GM19452 (cell line): Measurements from ENCODE around the gene MLC1.
A peak's percentile ranks its signal among the peaks of the same experiment; 100 is the strongest.

ENCODE experiments used
- ATAC-seq: cut with Tn5 transposase; IDR thresholded peaks from one replicate; pipeline ENCODE4 v1.9.1; 2021; ENCODE audit not compliant: unreplicated experiment

MLC1 gene

DNA sequence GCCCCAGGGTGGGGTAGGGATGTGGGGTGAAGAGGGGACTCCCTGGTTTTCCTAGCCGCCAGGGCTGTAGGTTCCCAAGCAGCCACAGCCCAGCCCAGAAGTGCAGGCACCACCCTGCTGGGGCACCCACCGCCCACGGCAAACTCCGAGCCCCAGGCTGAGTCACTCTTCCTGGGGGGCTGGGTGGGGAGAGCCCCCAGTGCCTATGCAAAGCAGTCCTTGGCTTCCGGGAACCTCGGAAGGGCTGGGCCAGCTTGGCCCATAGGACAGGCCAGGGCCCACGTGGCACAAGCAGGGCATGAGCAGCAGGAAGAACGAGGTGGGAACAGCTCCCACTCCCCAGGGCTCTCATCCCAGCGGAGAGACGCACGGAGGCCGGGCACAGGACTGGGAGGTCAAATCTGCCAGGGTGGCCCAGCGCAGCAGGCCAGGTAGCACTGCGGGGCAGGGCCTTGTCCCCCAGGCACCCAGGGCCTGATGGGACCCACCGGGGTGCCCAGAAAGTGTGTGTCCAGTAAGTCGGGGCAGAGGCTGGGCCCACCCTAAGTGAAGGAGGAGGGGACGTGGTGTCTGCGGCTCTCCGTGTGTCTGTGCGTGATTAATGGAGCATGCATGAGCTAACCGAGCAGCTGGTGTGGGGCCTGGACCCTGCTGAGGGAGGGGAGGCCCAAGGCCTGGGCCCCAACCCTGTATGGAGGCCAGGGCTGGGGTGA, 68.1 kb downstream of the MLC1 start:
- peak; percentile 66 for ATAC-seq

DNA sequence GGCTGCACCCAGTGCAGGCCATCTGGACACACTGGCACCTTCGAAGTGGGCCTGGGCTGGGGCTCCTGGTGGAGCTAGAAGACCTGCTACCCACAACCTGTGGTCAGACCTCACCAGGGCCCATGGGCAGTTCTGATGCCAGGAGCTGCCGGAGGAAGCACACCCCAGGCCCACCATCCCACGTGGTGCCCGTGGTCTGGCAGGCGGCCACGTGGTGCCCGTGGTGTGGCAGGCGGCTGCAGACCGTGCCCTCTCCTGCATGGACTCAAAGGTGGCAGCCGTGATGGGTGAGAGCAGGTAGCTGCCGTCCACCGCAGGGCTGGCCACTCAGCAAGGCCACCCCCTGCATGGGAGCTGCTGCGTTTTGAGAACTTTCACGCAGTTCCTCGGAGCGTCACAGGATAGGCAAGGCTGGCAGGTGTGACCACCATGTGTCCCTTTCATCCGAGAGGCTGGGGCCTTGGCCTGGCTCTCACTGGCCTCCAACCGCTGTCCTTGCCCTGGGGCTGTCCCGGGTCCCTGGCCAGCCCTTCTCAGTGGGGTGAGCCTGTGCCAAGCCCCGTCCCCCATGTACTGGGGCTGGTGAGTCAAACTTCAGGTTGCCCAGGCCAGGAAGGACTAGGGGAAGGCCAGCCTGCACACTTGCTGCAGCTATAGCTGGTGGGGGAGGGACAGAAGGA, 68.8 kb downstream of the MLC1 start:
- no peak for ATAC-seq

DNA sequence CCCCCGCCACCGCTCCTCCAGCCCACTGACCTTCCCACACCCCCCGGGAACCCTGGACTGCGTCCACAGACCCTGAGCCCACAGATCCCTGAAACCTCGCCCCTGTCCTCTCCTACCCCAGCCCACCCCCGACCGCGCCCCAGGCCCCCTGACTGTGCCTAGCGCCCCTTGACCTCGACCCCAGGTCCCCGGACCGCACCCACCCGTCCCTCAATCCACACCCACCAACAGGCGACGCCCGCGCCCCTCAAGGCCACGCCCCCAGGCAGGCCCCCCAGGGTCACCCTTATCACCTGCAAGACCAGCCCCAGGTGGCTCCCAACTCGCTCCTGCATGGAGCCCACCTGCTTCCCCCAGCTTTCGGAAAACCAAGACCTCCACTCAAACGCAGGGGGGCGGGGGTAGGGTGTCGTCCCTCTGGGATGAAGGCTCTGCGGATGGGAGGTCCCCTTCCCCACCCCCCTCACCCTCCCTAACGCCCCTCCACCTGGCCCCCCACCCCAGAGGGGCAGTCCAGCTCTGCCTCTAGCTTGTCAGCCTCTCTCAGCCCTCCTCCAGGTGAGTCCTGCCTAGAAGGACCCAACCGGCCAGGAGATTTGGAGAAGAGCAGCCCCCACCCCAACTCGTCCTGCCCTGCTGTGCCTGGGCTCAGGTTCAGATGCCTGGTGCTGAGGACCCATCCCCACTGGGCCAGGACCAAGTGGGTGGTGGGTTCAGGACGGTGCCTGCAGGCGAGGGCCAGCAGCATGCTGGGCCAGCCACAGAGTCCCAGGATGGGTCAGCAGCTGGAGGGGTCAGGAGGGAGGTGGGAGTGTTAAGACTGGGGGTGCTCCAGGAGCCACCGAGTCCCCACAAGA, 69.5 kb downstream of the MLC1 start:
- ATAC-seq: no peak

DNA sequence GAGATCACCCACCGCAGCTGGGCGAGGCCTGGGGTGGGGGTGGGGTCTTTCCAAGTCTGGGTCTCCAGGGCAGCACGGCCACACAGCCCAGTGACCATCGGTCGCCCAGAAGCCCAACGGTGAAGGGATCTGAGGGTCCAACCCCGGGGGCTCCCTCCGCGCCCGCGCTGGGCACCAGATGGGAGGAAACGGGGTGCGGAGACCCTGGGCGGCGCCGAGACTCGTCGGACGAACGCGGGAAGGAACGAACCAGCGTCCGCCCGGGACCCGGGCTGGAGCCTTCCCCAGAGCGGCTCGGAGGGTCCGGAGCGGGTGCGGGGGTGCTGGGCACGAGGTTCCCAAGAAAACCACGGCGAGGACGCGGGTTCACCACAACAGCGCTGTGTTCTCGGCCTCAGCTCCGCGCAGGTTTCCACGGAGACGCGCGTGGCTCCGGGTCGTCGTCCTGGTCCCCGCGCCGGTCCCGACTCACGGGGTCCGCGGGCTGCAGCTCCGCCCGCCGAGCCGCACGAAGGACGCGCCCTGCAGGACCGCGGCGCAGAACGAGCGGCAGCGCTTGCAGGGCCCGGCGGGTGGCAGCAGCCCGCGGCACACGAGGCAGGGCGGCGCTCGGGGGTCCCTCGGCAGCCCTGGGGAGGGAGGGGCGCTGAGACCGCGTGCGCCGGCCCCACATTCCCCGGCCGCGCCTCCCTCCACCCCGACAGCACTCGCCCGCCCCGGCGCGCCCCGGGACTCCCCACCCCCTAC, 70.4 kb downstream of the MLC1 start:
- no peak for ATAC-seq

DNA sequence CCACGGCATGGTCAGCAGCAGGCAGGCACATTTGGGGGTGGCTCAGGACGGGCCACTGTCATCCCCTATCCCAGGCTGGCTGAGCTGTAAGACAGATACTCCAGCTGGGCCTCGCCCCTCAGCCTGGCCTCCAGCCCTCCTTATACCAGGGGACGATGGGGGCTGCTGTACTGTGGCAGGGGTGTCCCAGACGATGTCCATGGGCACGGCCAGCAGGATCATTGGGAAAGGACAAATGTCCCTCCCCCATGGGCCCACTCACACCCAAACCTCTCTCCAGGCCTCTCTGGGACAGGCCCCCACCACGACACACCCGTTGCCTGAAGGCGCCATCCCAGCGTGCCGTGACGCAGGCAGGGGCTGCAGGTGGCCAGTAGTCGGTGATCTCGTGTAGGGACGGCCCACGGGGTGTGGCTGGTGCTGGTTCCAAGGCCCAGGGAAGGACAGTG, 71.1 kb downstream of the MLC1 start:
- no peak for ATAC-seq

DNA sequence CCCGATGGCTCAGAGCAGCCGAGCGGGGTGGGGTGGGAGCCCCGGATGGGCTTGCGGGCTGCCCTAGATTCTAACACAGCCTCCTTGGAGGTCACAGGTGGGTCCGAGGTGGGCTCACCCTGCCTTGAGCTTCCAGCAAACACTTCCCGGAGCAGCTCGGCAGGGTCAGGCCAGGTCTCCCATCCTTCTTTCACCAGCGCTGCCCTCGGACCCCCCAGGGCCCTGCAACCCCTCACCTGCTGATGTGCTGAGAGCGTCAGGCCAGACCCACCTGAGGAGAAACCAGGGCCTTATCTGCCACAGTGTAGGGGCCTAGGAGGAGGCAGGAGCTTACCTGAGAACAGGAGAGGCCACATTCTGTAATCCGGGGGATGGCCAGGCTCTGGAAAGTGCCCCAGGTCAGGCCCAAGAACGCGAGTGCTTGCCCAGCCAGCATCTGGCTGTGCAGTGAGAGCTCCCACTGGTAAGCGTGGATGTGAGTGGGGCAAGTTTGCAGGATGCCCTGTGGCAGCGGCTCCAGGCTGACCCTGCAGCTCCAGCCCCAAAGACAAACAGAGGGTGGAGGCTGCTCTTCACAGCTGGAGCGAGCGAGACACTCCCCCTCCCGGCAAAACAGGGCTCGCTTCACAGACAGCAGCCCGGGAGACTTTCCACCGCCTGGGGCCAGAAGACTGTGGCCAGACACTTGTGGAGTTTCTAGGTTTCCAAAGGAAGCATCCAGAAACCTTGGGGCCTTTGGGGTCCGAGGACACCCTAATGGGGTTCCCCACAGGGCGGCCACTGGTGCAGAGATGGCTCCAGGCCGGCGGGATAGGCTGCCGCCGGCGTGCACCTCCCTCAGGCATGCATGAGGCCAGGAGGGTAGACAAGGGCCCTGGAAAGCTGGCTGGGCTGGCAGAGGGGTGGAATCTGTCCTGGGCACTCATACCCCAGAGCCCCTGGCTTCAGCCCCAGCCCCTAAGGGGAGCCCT, 72.7 kb downstream of the MLC1 start, which contains the start of gene IL17REL:
TSS of gene IL17REL (minus strand) at position 555 of the 971 bp plus-strand sequence. CDS start at position 436, 119 bp downstream.
- ATAC-seq: no peak

DNA sequence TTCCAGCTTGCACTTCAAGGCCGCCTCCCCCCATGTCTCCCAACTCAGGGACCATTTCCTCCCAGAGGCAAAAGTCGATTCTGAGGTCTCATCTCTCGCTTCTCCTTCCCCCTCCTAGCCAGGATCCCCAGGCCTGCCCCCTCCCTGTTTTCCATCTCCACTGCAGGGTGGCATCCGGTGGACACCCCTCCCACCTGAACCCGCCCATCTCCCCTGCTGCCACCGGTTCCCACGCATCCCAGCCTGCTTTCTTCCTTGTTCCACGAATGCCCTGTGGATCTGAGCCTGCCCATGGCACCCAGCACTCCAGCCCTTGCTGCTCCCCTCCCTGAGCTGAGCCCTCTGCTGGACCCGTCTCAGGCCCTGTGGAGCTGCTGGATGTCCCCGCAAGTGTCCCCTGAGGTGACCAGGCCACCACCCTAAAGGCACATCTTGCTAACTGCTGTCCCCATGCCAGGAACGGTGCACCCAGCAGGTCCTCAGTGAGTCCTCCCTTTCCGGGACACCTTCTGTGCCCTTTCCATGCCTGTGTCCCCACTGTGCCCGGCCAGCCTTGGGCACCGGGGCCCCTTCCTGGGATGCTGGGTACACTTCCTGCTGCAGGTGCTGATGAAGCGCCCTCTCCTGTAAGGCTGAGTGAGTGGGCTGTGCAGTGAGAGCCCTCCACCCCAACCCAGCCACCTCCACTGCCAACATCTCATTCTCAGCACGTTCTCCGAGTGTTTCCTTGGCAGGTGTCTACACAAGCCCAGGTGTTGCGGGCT, 73.6 kb downstream of the MLC1 start:
- no peak for ATAC-seq

DNA sequence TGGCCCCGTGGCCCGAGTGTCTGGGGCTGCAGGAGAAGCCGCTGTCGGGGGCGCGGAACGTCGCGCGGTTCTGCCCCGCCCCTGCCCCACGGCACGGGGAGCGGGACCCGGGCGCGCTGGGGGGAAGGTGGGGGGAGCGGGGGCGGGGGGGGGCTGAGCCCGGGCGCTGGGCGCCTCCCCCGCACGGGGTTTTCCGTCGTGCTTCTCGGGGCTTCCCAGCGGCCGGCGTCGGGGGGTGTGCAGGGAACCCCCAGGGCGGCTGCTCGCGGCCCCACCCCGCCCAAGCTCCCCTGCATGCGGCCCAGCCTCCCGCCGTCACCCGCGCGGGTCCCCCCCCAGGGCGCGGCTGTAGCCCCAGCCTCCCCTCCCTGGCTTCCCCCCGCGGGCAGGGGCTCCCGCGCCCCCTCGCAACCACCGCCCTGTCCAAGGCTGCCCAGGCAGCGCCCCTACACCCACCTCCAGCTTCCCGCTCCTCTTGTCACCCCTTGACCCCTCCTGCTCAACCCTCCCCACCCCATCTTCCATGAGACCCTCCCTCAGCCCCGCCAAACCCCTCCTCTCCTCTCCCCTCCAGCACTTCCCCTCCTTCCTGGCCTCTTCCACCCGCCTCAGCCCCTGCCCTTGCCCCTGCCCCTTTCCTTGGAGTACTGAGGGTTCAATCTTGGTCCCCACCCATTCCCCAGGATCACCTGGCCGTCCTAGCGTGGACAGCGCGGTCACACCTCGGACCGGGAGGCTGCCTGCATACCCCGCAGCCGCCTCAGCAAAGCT, 74.4 kb downstream of the MLC1 start:
- ATAC-seq: no peak

DNA sequence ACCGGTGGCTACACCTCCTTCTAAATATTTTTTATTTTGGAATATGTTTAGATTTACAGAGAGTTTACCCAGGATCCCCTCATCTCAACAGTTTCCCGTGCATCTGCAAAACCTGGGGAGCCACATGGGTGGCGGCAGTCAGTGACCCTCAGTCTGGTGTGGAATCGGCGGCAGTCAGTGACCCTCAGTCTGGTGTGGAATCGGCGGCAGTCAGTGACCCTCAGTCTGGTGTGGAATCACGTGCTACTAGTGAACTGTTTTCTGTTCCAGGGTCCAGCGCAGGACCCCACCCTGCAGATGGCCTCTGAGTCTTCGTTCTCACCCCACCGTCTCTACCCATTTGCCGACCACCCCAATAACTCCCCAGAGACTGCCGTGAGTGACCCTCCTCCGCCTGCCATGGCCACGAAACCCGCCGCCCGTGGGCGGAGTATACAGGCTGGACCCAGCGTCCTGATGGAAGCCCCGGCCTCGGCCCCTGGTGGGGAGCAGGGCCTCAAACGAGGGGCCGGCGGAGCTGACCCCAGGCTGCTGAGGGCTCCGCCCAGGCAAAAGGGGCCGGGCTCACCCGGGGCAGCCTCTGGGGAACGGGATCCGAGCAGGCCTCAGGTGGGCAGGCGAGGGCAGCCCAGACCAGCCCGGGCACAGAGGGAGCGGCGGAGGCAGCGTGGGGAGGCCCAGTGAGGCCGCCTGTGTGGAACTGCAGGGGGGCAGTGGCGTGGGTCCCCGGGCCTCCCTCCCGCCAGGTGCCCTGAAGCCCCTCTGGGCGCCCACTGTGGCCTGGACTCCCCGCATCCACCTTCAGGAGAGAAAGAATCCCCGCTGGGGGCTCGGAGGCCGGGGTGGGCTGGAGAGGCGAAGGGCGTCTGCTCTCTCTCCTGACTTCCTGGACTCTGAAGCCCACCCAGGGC, 75.2 kb downstream of the MLC1 start:
- no peak for ATAC-seq
